Central memory CD8-positive, alpha-beta T cell (primary cell): ENCODE data around the gene SAMD13.

Experiments used
- ATAC-seq: fragments of 150-1000 bp; cut with Tn5 transposase; replicated peaks from 2 replicates; pipeline ENCODE4 v1.10.0; 2022; ENCODE audit warnings: mild to moderate bottlenecking, moderate FRiP score, moderate number of reproducible peaks; ENCODE audit not compliant: poor library complexity, severe bottlenecking; ENCODE audit errors: extremely low read depth
- DNase-seq, 2 donors: peaks; one replicate each; pipeline ENCODE4 v3.0.0; 2021; ENCODE audit warnings: low spot score in 2 of 2
- H3K27ac Mint-ChIP-seq: one replicate; pipeline ENCODE4 v1.8.0; 2022; ENCODE audit warnings: low read depth, mild to moderate bottlenecking, moderate library complexity, mixed read lengths
- H3K27me3 Mint-ChIP-seq: one replicate; pipeline ENCODE4 v1.8.0; 2022; ENCODE audit warnings: mixed read lengths
- H3K36me3 Mint-ChIP-seq: one replicate; pipeline ENCODE4 v1.8.0; 2022; ENCODE audit warnings: mild to moderate bottlenecking, moderate library complexity, mixed read lengths; ENCODE audit not compliant: insufficient read depth
- H3K4me1 Mint-ChIP-seq: one replicate; pipeline ENCODE4 v1.8.0; 2022; ENCODE audit warnings: mixed read lengths
- H3K4me3 Mint-ChIP-seq: one replicate; pipeline ENCODE4 v1.8.0; 2022; ENCODE audit warnings: mild to moderate bottlenecking, moderate library complexity, mixed read lengths
- H3K9me3 Mint-ChIP-seq: one replicate; pipeline ENCODE4 v1.8.0; 2022; ENCODE audit warnings: mixed read lengths

SAMD13 gene

DNA sequence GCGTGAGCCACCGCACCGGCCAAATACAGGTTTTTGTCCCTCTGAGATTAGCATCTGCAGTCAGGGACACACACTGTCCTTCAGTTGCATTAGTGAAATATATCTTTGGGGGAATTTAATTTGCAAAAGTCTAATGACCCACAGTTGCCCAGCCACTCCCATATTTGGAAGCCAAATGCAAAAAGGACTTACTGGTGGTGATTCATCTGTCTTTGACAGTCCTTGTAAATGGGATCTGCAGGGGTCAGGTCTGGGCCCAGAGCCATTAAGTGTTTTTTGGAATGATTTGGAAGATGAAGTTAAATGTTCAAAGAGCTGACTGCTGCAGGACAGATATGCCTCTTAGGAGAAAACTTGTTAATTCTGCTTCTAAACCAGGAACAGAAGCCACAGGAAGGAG lies 52.2 kb downstream of the SAMD13 start:
- Mint-ChIP-seq H3K36me3 (peaks cover 2% of the 10 kb centered on the region), H3K27me3 (peaks cover 40% of the 10 kb centered on the region), H3K9me3 (no peaks in the 10 kb centered on the region), H3K4me3 (no peak overlapping the region), H3K4me1 (no peaks in the 10 kb centered on the region), H3K27ac (no peak overlapping the region)
- ATAC-seq (no peak), DNase-seq (no peak)

DNA sequence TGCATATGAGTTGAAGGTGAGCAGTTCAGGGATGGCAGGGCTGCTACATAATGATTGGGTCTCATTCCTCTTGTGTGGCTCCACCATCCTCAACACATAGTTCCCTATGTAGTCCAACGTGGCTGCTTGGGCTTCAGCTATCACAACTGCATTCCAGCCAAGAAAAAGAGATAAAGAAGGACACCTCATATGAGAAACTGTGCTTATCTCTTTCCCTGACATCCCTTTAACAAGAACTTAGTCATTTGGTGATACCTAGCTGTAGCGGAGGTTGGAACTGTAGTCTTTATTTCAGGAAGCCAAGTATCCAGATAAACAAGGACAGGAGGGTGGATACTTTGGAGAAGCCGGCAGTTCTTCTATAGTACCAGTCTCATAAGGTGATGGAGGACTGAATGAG lies 54.0 kb downstream of the SAMD13 start:
- H3K4me3 Mint-ChIP-seq = no peak overlapping the region
- DNase-seq (no peak), ATAC-seq (no peak)
- H3K4me1 Mint-ChIP-seq = no peaks in the 10 kb centered on the region
- no peak overlapping the region for H3K27ac Mint-ChIP-seq
- peaks cover 39% of the 10 kb centered on the region for H3K27me3 Mint-ChIP-seq
- peaks cover 1% of the 10 kb centered on the region for H3K36me3 Mint-ChIP-seq
- no peaks in the 10 kb centered on the region for H3K9me3 Mint-ChIP-seq

DNA sequence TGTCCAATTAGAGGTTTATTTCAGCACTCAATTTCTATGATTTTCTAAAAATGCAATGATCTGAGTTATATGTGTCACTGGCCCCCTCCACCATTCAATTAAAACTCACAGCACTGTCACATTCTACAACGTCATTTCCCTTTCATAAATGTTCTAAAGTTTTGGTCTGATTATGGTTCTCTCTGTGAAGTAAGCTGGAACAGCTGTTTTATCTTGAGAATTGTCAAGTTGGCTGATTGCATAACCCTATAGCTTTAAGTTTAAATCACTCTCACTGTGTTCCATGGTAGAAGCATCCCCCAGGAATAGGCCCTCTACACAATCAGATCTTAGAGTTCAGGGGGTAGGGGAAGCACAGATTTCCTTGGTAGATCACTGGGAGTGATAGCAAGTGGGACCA lies 55.4 kb downstream of the SAMD13 start:
- Mint-ChIP-seq H3K4me1 (no peaks in the 10 kb centered on the region), H3K36me3 (peaks cover 1% of the 10 kb centered on the region), H3K4me3 (no peak overlapping the region), H3K27ac (no peak overlapping the region), H3K9me3 (no peaks in the 10 kb centered on the region), H3K27me3 (peaks cover 33% of the 10 kb centered on the region)
- DNase-seq (no peak), ATAC-seq (no peak)

DNA sequence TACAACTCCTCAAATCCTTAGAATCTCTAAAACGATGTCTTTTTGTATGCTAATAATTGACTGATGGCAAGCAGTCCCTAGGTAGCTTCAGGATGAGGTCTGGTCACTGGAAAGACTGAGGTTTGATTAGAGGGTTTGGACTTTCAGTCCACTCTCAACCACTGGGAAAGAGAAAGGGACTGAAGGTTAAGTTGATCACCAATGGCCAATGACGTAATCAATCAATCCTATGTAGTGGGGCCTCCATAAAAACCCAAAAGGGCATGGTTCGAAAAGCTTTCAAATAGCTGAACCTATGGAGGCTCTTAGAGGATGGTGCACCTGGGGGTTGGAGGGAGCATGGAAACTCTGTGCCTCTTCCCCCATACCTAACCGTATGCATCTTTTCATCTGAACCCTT lies 57.2 kb downstream of the SAMD13 start:
- ATAC-seq = no peak
- Mint-ChIP-seq H3K27ac (no peak overlapping the region), H3K9me3 (no peaks in the 10 kb centered on the region), H3K4me3 (no peak overlapping the region), H3K27me3 (peaks cover 30% of the 10 kb centered on the region), H3K4me1 (no peaks in the 10 kb centered on the region), H3K36me3 (peaks cover 1% of the 10 kb centered on the region)
- DNase-seq = no peak

DNA sequence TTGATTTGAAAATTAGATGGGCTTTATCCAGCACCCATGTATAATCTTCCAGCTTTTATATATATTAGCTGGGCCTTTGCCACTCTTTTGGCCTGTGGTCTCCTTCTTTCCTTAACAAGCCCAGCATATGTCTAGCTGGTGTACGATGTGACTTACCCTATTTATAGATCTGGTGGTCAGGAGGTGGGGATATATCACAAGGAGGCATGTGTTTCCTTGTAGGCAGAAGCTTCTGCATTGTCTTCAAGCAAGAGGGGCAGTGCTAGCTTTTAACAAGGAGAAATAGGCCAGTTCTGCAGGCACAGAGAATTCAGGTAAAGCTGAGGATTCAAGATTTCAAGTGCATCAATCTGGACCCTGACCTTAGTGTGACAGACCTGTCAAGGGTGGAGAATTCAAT lies 58.8 kb downstream of the SAMD13 start:
- ATAC-seq (no peak), DNase-seq (no peak)
- Mint-ChIP-seq H3K9me3 (no peaks in the 10 kb centered on the region), H3K4me3 (no peak overlapping the region), H3K27me3 (peaks cover 16% of the 10 kb centered on the region), H3K4me1 (peaks cover under 1% of the 10 kb centered on the region), H3K27ac (no peak overlapping the region), H3K36me3 (no peaks in the 10 kb centered on the region)

DNA sequence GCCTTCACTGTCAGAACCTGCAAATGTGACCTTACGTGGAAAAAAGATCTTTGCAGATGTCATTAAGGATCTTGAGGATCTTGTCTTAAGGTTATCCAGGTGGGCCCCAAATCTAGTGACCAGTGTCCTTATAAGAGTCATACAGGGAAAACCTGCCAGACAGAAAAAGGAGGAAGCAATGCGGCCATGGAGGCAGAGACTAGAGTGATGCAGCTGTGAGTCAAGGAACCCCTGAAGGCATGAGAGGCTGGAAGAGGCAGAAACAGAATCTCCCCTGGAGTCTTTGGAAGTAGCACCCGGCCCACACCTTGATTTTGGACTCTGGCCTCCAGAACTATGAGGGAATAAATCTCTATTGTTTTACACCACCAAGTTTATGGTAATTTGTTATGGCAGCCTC lies 60.3 kb downstream of the SAMD13 start:
- H3K4me3 Mint-ChIP-seq = no peak overlapping the region
- no peaks in the 10 kb centered on the region for H3K9me3 Mint-ChIP-seq
- ATAC-seq (no peak), DNase-seq (no peak)
- H3K27me3 Mint-ChIP-seq = peaks cover 11% of the 10 kb centered on the region
- H3K4me1 Mint-ChIP-seq = peaks cover 8% of the 10 kb centered on the region
- H3K27ac Mint-ChIP-seq = no peak overlapping the region
- no peaks in the 10 kb centered on the region for H3K36me3 Mint-ChIP-seq

DNA sequence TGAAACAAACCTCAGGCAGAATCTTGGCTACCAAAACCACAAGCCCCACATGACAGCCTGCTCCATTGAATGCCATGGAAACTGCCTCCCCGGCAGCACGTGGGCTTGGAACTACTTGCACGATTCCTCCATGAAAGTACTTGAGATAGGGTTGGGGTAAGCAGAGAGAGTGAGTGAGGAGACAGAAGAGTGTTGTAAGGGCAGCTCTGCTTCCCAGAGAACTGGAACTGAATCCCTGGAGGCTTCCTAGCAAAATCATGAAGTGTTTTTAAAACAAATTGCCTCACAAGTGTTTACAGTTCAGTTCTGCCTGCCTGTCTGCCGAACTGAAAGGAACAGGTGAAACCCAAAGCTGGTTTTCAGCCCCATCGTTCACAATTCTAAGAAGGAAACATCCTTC lies 61.5 kb downstream of the SAMD13 start:
- Mint-ChIP-seq H3K4me1 (peaks cover 8% of the 10 kb centered on the region), H3K9me3 (no peaks in the 10 kb centered on the region), H3K27me3 (peaks cover under 1% of the 10 kb centered on the region), H3K27ac (no peak overlapping the region), H3K4me3 (no peak overlapping the region), H3K36me3 (no peaks in the 10 kb centered on the region)
- ATAC-seq (no peak), DNase-seq (no peak)

DNA sequence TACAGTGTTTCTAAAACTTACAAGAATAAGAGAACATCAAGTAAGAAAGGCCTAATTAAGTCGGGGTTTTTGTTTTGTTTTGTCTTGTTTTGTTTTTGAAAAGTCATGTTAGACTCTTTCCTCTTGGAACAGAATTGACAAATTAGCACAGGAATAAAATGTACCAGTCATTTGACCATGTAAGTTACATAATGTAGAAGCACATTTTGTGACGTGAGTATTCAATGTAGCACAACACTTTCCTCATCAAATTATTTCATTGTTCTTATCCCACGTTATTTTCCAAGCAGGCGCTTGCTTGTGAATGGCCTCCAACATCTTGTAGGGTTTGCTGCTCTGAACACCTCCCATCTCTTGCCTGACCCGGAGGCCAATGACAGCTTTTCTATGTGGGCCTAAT lies 62.1 kb downstream of the SAMD13 start:
- no peak for DNase-seq
- no peaks in the 10 kb centered on the region for H3K27me3 Mint-ChIP-seq
- H3K9me3 Mint-ChIP-seq = no peaks in the 10 kb centered on the region
- H3K4me1 Mint-ChIP-seq = peaks cover 8% of the 10 kb centered on the region
- ATAC-seq = no peak
- no peak overlapping the region for H3K4me3 Mint-ChIP-seq
- H3K27ac Mint-ChIP-seq = no peak overlapping the region
- H3K36me3 Mint-ChIP-seq = no peaks in the 10 kb centered on the region

DNA sequence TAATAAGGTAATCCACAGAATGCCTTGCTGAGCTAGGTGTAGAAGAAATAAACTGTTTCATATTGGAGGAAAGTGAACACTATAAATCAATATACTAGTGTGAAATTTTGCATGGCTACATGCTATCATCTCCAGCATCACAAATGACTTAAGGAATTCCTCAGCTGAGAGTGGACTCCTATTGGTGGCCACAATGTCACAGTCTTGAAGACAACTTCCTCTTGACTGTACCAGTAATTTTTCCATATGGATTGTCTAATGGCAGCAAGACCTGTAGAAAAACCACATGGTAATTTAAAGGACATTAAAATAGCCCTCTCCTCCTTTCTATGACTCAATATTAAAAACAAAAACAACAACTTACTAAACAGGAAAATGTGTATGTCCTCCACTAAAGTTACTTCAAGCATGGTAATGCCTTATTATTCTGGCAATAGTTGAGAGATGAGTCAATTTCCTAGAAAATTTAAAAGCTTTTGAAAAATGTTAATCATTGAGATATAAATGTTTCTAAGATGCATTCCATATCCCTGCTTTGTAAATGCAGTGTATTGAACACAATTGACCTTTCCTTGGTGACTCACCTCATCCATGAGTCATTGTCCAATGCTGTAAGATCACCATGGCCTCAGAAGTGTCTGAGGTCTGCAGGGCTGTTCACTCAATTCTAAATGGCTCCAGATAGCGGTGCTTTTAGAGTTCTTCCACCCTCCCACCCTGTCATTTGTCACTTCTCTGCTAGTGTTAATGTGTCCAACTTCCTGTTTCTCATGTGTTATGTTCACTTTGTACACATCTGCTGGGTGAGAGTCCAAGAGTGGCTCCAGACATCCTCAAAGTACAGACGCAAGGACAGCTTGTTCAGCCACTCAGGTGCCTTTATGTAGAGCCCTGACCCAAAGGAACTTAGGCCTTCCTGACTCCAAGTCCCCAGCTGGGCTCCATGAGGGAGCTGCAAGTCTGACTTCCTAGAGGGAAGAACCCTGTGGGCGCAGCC lies 64.0 kb downstream of the SAMD13 start:
- ATAC-seq (peak; percentile 56), DNase-seq (no peak)
- Mint-ChIP-seq H3K9me3 (no peaks in the 10 kb centered on the region), H3K4me3 (no peak overlapping the region), H3K4me1 (peaks cover 8% of the 10 kb centered on the region), H3K36me3 (no peaks in the 10 kb centered on the region), H3K27me3 (no peaks in the 10 kb centered on the region), H3K27ac (no peak overlapping the region)

DNA sequence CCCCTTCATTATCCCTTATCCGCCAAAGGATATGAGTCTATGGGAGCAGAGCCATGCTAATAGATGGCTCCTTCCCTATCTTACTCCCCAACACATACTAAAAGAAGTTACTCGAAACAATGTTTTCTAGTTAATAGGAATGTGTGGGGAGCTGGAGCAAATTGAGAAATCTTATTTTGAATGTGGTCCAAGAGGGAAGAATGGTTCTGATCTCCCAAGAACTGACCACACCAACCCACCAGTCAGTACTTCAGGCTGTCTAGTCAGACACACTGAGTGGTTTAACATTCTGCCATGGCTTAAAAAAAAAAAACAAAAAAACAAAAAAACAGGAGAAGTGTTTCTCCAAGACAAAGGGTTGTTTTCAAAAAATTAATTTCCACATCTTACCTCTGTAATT lies 65.3 kb downstream of the SAMD13 start:
- no peaks in the 10 kb centered on the region for H3K27me3 Mint-ChIP-seq
- H3K27ac Mint-ChIP-seq = no peak overlapping the region
- DNase-seq (no peak), ATAC-seq (no peak)
- no peaks in the 10 kb centered on the region for H3K36me3 Mint-ChIP-seq
- no peak overlapping the region for H3K4me3 Mint-ChIP-seq
- no peaks in the 10 kb centered on the region for H3K9me3 Mint-ChIP-seq
- peaks cover 8% of the 10 kb centered on the region for H3K4me1 Mint-ChIP-seq

DNA sequence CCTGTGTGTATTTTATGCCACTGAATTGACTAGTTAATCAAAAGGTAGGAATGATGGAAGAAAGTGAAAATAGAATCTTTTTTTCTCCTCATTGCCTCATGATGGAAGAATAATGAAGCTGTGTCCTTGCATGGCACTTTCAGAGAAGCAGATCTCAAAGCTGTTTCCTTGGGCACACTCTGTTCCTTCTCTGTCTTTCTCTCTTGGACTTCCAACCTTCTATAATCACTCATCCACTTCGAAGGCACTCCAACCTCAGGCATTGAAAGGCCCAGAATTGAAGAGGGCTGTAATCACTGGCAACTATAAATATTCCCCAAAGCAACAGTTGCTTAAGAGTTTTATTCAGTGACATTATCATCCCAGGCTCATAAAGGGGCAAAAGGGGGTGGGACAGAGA lies 65.7 kb downstream of the SAMD13 start:
- Mint-ChIP-seq H3K27ac (no peak overlapping the region), H3K4me3 (no peak overlapping the region), H3K4me1 (peaks cover 8% of the 10 kb centered on the region), H3K27me3 (no peaks in the 10 kb centered on the region), H3K9me3 (no peaks in the 10 kb centered on the region), H3K36me3 (no peaks in the 10 kb centered on the region)
- no peak for DNase-seq
- no peak for ATAC-seq

DNA sequence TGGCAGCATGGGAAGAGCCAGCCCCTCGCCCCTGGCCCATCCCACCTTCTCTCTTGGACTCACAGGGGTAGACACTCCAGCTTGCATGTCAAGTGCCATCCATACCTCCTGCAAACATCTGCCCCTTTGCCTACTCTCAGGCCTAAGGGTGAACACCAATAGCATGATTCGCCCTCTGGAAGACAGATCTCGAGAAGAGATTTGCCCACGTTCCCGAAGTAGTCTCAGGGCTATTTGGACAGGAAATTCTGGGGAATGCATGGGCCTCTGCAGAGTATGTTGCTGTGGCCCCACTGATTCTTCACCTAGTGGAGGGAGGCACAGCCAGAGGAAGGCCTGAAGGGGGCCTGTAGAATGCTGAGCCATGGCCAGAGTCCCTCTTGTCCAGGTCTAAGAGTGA lies 66.9 kb downstream of the SAMD13 start:
- H3K27me3 Mint-ChIP-seq = no peaks in the 10 kb centered on the region
- no peak for DNase-seq
- H3K9me3 Mint-ChIP-seq = no peaks in the 10 kb centered on the region
- H3K36me3 Mint-ChIP-seq = no peaks in the 10 kb centered on the region
- no peak overlapping the region for H3K4me3 Mint-ChIP-seq
- ATAC-seq = no peak
- H3K27ac Mint-ChIP-seq = no peak overlapping the region
- peaks cover 8% of the 10 kb centered on the region for H3K4me1 Mint-ChIP-seq

DNA sequence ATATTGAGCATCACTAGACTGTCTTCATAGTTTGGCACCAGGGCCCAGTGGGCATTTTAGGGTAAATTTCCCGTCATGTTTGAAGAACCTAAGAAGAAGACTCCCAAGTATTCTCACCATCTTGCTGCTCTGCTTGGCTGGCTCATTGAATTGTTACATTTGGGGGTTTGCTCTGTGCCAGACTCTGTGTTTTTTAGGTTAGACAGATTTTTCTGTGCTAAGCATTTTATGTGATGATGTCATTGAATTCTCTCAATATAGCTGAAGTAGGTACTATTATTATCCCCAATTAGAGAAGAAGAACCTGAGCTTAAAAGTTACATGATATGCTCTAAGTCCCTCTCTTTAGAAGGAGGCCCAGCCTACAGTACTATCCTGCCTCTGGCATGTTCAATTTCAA lies 68.8 kb downstream of the SAMD13 start:
- no peaks in the 10 kb centered on the region for H3K9me3 Mint-ChIP-seq
- H3K27me3 Mint-ChIP-seq = no peaks in the 10 kb centered on the region
- no peaks in the 10 kb centered on the region for H3K36me3 Mint-ChIP-seq
- H3K27ac Mint-ChIP-seq = no peak overlapping the region
- no peak overlapping the region for H3K4me3 Mint-ChIP-seq
- H3K4me1 Mint-ChIP-seq = peaks cover 8% of the 10 kb centered on the region
- ATAC-seq (no peak), DNase-seq (no peak)
